K562 (cell line): Measurements from ENCODE around the gene CLIP1. TPM values are rescaled to one million over a fixed set of nuclear protein-coding genes. Genes with fewer than 3 reads are reported as not detected.
"Not testable (repeated sequence)": the region's sequence is repeated elsewhere in the genome, so short reads cannot be mapped to it uniquely, and the experiment has no call there.

Source experiments
- ATAC-seq: fragments of 200-7000 bp; cut with Tn5 transposase; 3 replicates; pipeline ENCODE4 v1.9.1; 2020; ENCODE audit warnings: moderate library complexity
- BruUV-seq: library from RNA; stranded (reverse); fragments of 400-500 nt; replicated peaks from 2 replicates; lab custom pipeline; 2021; lab: Mats Ljungman, UMichigan
- CTCF ChIA-PET: fragments of 300-600 bp; formaldehyde crosslinking; extraction: SDS; loops from one replicate; lab custom pipeline; 2021; ENCODE audit warnings: low intra/inter-chr PET ratio; lab: Yijun Ruan, JAX
- POLR2A ChIA-PET: fragments of 300-600, 350-650 bp; sonication (Branson Sonifier 250); formaldehyde crosslinking; extraction: SDS; loops from one replicate; lab custom pipeline; 2021; ENCODE audit warnings: antibody characterized with exemption, inconsistent platforms; lab: Yijun Ruan, JAX
- DNase-seq, 4 experiments: peaks; one replicate each; pipeline versions ENCODE4 v3.0.0 to v3.0.0-alpha.2; 2011 to 2018; ENCODE audit warnings: low spot score in 3 of 4, mixed read lengths in 3 of 4; ENCODE audit errors: extremely low read depth in 1 of 4
- FAIRE-seq: peaks from 2 replicates; lab custom pipeline; 2011; peaks lifted over from hg19 to GRCh38; lab: Jason Lieb, UNC
- H2AFZ ChIP-seq: 2 replicates; pipeline ENCODE4 v1.6.0; 2011; ENCODE audit warnings: low read depth, low read length, control low read depth, inconsistent platforms
- H3K27ac ChIP-seq: fragments of 200-600 bp; 3 replicates; pipeline ENCODE4 v1.8.0; 2011; ENCODE audit warnings: low read depth, mild to moderate bottlenecking, control low read depth, inconsistent platforms, low read length, moderate library complexity, mixed read lengths; ENCODE audit errors: extremely low read depth
- H3K27me3 ChIP-seq, 2 experiments: fragments of 300-600 bp in 1 of 2; 2 replicates in 1 of 2; 3 replicates in 1 of 2; pipeline versions ENCODE4 v1.6.0 to v1.8.0; 2011; ENCODE audit warnings: inconsistent platforms in 2 of 2, low read length in 2 of 2, mild to moderate bottlenecking in 1 of 2, mixed read lengths in 1 of 2, moderate library complexity in 1 of 2; ENCODE audit not compliant: control insufficient read depth in 2 of 2, insufficient read depth in 2 of 2
- H3K36me3 ChIP-seq: fragments of 300-600 bp; 3 replicates; pipeline ENCODE4 v1.8.0; 2011; ENCODE audit warnings: mild to moderate bottlenecking, low read length, inconsistent platforms; ENCODE audit not compliant: control insufficient read depth, insufficient read depth
- H3K4me1 ChIP-seq, 2 experiments: fragments of 200-600 bp in 1 of 2; replicated peaks in 1 of 2; 2 replicates in 1 of 2; 3 replicates in 1 of 2; pipeline versions ENCODE4 v1.5.1 to v1.8.0; 2011; ENCODE audit warnings: inconsistent platforms in 2 of 2, low read length in 2 of 2, mild to moderate bottlenecking in 1 of 2, mixed read lengths in 1 of 2, moderate library complexity in 1 of 2; ENCODE audit not compliant: control insufficient read depth in 2 of 2, insufficient read depth in 2 of 2
- H3K4me2 ChIP-seq: 2 replicates; pipeline ENCODE4 v1.6.1; 2011; ENCODE audit warnings: low read length, control low read depth, inconsistent platforms, mixed read lengths; ENCODE audit not compliant: insufficient read depth
- H3K4me3 ChIP-seq: fragments of 200-600 bp; sonication (generic), shearing (Covaris generic); 2 replicates; pipeline ENCODE4 v1.5.1; 2016; ENCODE audit warnings: control low read depth, inconsistent platforms
- H3K79me2 ChIP-seq: fragments of 200-600 bp; 3 replicates; pipeline ENCODE4 v1.8.0; 2011; ENCODE audit warnings: low read length, inconsistent platforms; ENCODE audit not compliant: control insufficient read depth, insufficient read depth
- H3K9ac ChIP-seq, 2 experiments: 2 replicates each; pipeline versions ENCODE4 v1.6.0 to v1.6.1; 2011; ENCODE audit warnings: low read depth in 2 of 2, low read length in 2 of 2, control low read depth in 1 of 2, inconsistent platforms in 1 of 2, mild to moderate bottlenecking in 1 of 2, mixed read lengths in 1 of 2; ENCODE audit not compliant: insufficient read depth in 1 of 2
- H3K9me1 ChIP-seq: one replicate; pipeline ENCODE4 v1.6.0; 2011; ENCODE audit warnings: inconsistent platforms, mild to moderate bottlenecking, low read length, moderate library complexity; ENCODE audit not compliant: control insufficient read depth, insufficient read depth
- H3K9me3 ChIP-seq: replicated peaks from 2 replicates; pipeline ENCODE4 v1.5.1; 2011; ENCODE audit warnings: low read depth, low read length, inconsistent platforms; ENCODE audit not compliant: control insufficient read depth, insufficient read depth
- H4K20me1 ChIP-seq: replicated peaks from 2 replicates; pipeline ENCODE4 v1.6.1; 2011; ENCODE audit warnings: low read length, inconsistent platforms, mixed read lengths; ENCODE audit not compliant: control insufficient read depth, insufficient read depth
- SMC3 ChIP-seq: conservative IDR thresholded peaks from 2 replicates; pipeline ENCODE4 v1.6.1; 2011; ENCODE audit warnings: low read depth, low read length, improper control_type of control experiment; ENCODE audit not compliant: insufficient read depth
- WGBS: fragments of 100-300 bp; shearing (Covaris generic); methylation state at CpG from one replicate; pipeline ENCODE4 v1.1.6; 2016; ENCODE audit warnings: low coverage, mixed read lengths; ENCODE audit not compliant: insufficient coverage; ENCODE audit errors: missing lambda C conversion rate; 5-methylcytosine and 5-hydroxymethylcytosine counted together
- in situ Hi-C: fragments of 300-500 bp; cut with MboI; formaldehyde crosslinking; loops from 4 replicates; pipeline ENCODE4 v1.15.0; 2018; ENCODE audit warnings: inconsistent platforms, mixed read lengths
- intact Hi-C: fragments of 100-400 bp; cut with micrococcal nuclease; formaldehyde crosslinking; loops from 2 replicates; pipeline ENCODE4 v1.14.2; 2022
- polyA plus RNA-seq, 8 experiments: library from polyadenylated mRNA; depleted of rRNA in 4 of 8; stranded (reverse) in 5 of 8; unstranded in 3 of 8; fragments of >200 nt; fragmentation: Nextera tagmentation in 2 of 8; fragmentation: Illumina TruSeq in 1 of 8; extraction: Ambion mirVana in 2 of 8; extraction: Trizol in 1 of 8; gene quantifications; 2 replicates each; pipeline versions ENCODE4 v1.2.1 to v1.2.3, GENCODE V29; 2011 to 2014; ENCODE audit warnings: inconsistent platforms in 1 of 8, missing spikeins in 1 of 8
- total RNA-seq, 7 experiments: library from RNA; depleted of rRNA in 6 of 7; stranded (reverse); fragments of >200 nt in 6 of 7; fragmentation: Illumina TruSeq in 2 of 7; extraction: Trizol in 2 of 7; gene quantifications; 2 replicates each; pipeline versions ENCODE4 v1.2.1 to v1.2.3, GENCODE V29; 2011 to 2021; ENCODE audit warnings: low replicate concordance in 1 of 7
- TF ChIP-seq, protein P1 (sequence below): IDR thresholded peaks from 3 replicates; pipeline ENCODE4 v1.6.1; 2011; ENCODE audit warnings: borderline replicate concordance, mild to moderate bottlenecking, moderate library complexity; ENCODE audit not compliant: insufficient read length; ENCODE audit errors: extremely low read depth

CLIP1 gene
- total and polyA plus RNA-seq, 9 of the 15 experiments (the other 6 are each of a cell fraction or from before 2014, with no cell fraction given): 5.8 to 33.9 (median 27.6) TPM

DNA sequence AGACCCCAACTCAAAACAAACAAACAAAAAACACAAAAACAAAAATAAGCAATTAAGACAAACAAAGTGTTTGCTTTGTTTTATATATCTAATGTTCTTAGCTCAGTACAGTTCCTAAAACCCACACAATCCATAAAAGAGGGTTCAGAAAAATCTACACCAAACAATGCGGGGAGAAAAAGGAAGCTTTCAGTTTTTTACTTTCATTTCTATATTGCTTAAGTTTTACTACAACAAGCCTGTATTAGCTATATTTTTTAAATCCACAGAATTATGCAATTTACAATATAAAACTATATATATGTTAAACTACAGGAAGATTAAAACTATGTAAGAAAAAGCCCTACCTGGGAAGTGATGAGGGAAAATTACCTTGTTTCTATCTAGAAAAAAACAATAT, 41.4 kb downstream of the CLIP1 start (continued):
- TF ChIP-seq, protein P1, sequence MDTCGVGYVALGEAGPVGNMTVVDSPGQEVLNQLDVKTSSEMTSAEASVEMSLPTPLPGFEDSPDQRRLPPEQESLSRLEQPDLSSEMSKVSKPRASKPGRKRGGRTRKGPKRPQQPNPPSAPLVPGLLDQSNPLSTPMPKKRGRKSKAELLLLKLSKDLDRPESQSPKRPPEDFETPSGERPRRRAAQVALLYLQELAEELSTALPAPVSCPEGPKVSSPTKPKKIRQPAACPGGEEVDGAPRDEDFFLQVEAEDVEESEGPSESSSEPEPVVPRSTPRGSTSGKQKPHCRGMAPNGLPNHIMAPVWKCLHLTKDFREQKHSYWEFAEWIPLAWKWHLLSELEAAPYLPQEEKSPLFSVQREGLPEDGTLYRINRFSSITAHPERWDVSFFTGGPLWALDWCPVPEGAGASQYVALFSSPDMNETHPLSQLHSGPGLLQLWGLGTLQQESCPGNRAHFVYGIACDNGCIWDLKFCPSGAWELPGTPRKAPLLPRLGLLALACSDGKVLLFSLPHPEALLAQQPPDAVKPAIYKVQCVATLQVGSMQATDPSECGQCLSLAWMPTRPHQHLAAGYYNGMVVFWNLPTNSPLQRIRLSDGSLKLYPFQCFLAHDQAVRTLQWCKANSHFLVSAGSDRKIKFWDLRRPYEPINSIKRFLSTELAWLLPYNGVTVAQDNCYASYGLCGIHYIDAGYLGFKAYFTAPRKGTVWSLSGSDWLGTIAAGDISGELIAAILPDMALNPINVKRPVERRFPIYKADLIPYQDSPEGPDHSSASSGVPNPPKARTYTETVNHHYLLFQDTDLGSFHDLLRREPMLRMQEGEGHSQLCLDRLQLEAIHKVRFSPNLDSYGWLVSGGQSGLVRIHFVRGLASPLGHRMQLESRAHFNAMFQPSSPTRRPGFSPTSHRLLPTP: no peak
- no peak for TF ChIP-seq SMC3

DNA sequence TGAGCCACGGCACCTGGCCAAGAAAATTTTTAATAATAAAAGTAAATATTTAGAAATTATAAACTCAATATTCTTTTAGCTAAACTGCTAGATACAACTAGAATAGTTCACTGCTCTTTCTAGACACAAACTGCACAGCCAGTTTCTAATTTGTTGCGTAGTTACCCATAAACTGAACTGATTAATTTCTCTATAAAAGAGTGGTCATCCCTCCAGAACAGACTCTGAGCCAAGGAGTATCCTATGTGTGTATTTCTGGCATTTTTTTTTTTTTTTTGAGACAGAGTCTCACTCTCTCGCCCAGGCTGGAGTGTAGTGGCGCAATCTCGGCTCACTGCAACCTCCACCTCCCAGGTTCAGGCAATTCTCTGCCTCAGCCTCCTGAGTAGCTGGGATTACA, 45.7 kb downstream of the CLIP1 start:
- CTCF ChIA-PET, H3K27me3 ChIP-seq, H3K9ac ChIP-seq, H3K4me2 ChIP-seq, H2AFZ ChIP-seq, H3K9me3 ChIP-seq, ATAC-seq, BruUV-seq, FAIRE-seq, DNase-seq, H4K20me1 ChIP-seq, H3K27ac ChIP-seq, H3K79me2 ChIP-seq, H3K9me1 ChIP-seq, H3K4me3 ChIP-seq, in situ Hi-C loops, H3K4me1 ChIP-seq, intact Hi-C loops: not testable (repeated sequence)
- POLR2A ChIA-PET: interaction anchor here (0.9 to 1.2 kb wide), 4 partner anchors 8 to 12 kb away, joined by 3 to 5 read pairs (median 5); no protein-coding TSS in a partner anchor
- peaks cover 46% of the 10 kb centered on the region for H3K36me3 ChIP-seq
- 96% methylated on average over 5 of the region's 5 CpGs for WGBS
